ENCODE measurements around the gene POMT2.

The POMT2 gene

DNA sequence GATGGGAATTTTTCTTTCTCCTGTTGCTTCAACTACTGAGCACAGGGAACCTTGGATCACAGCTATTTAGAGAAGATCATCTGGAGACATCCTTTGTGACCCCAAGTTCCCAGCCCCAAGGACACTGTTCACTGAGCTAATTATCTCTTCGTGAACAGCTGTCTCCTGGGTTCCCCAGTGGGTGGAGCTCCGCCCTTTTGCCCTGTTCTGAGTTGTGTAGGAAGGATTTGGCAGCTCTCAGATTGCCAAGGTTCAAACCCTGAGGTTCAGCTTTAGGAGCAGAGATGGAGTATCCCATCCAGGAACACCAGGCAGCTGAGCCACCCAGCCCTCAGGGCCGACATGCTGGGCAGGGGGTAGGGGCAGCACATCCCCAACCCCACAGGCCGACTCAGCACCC is 81.7 kb downstream of the POMT2 start:
- no peak for DNase-seq (ENCODE audit: low read depth in 2 of 2)

DNA sequence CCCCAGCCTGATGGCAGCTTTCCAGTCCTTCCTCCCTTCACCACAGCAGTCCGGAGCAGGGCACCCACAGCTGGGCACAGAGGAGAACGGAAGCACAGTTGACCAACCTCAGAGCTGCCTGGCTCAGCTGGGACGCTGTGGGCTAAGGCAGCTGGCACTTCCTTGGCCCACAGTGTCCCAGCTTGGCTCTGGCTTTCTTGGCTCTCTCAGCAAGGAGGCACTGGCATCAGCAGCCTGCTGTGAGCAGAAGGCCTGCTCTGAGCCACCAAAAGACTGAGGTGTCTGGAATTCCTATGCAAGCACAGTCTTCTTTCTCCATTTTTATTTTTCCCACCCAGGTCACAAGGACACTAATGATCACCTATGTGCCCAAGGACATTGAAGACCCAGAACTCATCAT is 82.3 kb downstream of the POMT2 start:
- no peak for DNase-seq (ENCODE audit: low read depth in 2 of 2)

DNA sequence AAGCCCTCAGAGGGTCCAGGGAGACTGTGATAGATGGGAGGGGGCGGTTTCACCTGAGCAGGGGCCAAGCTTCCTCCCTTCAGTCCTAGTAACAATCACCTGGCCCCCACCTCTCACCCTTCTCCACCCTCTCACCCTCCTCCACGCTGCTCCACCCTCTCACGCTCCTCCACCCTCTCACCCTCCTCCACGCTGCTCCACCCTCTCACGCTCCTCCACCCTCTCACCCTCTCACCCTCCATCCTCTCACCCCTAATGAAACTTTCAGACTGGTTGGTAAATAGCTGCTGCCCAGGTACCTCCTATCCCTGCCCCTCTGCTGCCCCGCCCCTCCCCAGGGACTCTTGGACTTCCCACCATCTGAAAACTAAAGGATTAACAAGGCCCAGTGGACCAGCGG is 83.9 kb downstream of the POMT2 start:
- no peak for DNase-seq (ENCODE audit: low read depth in 2 of 2)

DNA sequence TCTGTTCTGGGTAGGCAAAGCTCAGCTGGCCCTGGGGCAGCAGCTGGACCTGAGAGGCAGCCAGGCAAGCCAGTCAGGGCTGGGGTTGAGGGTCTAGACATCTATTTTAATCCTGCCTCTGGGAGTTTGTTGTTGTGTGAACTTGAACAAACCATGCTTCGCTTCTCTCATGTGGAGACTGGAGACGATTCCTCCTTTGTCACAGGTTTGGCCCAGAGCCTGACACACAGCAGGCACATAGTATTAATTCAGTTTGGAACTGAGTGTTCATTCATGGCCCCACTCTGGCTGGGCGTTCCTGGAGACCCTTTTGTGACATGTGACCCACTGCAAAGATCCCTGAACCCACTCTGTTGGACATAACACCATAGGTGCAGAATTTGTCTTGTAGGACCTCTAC is 89.0 kb downstream of the POMT2 start:
- no peak for DNase-seq (ENCODE audit: low read depth in 2 of 2)

DNA sequence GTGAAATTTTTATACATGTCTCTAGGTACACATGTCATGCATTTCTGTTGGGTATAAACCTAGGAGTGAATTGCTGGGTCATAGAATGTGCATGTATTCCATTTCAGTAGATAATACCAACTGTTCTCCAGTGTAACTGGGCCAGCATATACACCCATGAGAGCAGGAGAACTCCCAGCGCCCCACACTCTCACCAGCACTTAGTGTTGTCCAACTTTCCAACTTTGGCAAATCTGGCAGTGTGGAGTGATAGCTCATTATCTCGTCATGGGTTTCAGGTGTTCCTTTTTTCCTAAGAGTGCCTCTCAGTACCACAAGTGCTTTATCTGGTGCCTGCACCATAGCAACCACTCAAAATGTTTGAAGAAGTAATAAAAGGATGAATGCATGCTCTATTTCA is 89.8 kb downstream of the POMT2 start:
- DNase-seq (ENCODE audit: low read depth in 2 of 2), result no peak

DNA sequence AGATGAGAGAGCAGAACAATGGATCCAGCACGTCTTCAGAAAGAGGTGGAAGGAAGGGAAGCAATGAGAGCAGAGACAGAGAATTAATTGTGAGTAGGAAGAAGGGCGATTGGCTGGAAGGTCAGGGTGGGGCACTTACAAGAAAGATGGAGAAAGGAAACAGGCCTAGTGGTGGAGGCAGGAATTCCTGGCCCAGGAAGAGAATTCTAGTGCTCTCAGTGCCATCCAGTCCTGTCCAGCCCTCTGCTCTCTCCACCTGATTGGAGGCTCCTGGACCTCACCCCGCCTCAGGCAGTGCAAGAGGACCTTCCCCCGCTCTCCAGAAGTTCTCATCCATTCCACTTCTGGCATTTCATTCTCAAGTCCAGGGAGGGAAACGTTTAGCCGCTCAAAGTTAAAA is 92.6 kb downstream of the POMT2 start:
- DNase-seq (ENCODE audit: low read depth in 2 of 2), result no peak

DNA sequence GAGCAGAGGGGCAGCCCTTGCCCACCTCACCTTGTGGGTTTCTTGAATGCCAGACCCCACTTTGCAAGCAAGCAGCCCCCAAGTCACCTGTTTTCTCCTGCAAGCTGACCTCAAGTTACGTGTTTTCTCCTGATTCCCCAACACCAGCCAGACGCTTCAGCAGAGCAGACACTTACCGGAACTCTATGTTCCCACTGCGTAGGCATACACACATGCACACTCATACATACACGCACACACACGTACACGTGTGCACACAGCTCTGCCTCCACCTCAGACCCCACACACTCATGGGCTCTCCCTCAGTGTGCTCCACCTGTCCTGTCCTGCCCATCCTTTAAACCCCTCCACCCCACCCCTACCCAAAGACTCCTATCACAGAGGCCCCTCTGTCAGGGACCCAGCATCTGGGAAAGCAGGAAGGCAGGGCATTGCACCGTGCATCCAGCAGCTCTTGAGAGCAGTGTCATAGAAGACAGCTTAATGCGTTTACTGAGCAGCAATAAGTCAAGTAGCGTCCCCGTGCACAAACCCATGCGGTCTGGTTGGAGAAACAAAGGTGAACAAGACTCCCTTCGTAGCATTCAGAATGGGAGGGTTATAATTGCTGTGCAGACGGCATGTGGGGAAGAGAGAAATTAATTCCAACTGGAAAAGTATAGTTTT is 94.7 kb downstream of the POMT2 start:
- DNase-seq (ENCODE audit: low read depth in 2 of 2), result no peak

DNA sequence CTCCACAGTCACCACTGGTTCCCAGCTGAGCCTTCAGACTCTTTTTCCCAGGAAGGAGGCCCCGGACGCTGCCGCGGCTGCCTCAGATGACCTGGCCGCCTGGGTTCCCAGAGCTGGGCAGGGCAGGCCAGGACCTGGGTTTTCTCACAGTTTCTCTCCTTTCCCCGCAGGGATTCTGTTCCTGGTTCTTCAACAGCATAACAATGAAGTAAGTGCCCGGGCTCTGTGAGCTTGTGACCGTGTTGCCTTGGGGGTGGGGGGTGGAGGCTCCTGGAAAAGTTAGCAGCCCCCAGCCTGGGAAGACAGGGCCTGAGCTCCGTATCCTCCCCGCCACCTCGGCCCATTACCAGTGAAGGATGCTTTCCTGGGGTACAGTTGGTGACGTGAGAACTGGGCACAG is 95.4 kb downstream of the POMT2 start:
- no peak for DNase-seq (ENCODE audit: low read depth in 2 of 2)

All from fibroblast of skin of left biceps (primary cell).